Bone marrow (tissue), 2 donors: Measurements from ENCODE around the gene FGF12.

Experiments used
- DNase-seq, 2 donors: peaks; one replicate each; lab custom pipeline; 2025; lab: John Stamatoyannopoulos, UW

Gene FGF12

DNA sequence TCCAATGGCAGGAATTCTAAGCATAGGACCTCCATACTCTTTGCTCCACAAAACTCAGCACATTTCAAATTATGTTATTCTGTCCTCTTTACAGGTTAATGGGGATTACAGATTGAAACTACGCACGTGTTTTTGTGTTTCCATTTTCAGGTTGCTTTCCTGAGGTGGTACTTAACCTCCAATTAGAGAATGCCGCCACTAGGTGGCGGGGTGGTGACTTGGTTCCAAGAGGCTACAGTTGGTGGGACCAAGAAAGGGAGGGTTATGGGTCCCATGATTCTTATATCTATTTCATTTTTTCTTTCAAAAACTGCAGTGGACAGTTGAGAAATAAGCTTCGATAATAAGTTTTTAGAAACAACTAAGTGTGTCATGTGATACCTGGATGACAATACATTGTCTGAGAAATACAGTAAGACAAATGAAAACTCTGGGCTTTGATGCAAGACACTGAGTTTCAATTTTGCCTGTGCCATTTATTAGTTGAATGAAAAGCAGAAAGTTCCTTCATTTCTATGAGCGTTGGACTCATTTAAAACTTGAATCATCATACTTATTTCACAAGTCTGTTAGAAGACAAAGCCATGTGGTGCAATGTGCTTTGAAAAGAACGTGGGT, 539.0 kb downstream of the FGF12 start:
- DNase-seq, result peak in 1 of 2 donors; percentile 7

DNA sequence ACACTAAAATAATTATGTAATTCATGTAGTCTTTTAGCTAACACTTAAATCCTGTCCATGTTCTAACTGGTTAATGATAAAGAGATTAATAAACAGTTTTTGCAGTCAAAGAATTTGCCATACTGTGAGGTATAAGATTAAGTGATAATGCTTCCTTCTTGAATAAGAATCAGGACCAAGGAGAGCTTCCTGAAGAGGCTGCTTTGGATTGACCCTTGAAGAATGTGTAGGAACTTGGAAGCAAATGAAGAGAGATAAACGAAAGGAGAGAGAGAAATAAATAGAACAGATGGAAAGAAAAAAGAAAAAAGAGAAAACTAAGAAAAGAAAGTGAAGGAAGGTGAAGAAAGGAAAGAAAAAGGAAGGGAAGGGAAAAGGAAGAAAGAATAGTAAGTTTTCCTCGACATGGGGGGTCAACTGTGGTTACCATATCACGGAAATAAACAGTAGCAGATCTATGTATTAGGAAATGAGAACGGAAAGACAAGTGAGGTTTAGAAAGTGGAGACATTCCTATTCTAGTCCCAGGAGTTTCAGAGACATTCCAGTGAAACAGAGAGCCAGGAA, 539.8 kb downstream of the FGF12 start:
- DNase-seq, result no peak

DNA sequence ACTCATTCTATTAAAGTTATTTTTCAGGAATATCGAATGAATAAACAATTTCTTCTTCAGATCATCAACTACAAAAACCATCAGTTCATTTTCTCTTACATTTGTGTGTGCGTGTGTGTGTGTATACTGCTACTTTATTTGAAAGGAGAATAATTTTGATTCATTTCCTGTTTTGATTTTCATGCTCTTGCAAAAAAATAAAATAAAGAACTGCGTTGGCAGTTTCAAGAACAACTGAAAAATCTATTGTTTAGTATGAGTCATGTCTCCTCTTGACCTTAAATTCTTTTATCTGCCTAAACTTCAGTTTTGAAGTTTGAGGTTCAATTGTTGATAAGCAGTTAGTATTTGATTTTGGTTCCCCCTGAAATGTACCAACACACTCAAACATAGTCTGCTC, 540.8 kb downstream of the FGF12 start:
- no peak for DNase-seq

DNA sequence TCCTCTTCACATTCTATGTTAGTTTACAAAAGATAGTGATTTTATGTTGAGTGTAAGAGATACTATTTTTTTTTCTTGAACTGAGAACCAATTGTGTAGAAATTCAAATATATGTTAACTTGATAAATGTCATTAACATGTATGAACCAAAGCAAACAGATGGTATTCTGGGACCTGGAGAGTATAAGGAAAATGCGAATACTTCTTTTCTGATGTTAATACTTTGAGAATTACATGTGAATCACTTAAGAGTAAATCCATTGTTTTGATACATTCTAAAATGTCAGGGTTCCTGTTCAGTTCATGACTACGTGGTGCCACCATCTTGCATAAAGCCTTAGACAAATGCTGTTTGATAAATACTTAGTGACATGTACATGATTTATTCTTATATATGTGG, 541.3 kb downstream of the FGF12 start:
- no peak for DNase-seq

DNA sequence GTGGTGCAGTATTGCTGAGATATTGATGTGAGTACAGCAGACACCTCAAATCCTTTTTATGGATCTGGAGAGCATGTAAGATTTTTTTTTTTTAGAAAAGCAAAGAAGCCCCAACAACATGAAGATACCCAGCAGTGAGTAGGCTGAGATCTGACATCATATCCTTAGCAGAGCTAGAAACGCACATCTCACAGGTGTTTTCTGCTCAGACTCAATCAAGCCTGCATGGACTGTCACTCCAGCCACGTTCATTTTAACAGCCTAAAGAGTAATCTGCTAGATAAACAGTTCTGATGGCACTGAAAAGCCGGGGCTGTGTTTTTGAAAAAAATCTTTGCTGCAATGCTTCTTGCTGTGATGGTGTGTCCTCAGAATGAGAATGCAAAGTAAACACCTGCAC, 544.2 kb downstream of the FGF12 start:
- no peak for DNase-seq

DNA sequence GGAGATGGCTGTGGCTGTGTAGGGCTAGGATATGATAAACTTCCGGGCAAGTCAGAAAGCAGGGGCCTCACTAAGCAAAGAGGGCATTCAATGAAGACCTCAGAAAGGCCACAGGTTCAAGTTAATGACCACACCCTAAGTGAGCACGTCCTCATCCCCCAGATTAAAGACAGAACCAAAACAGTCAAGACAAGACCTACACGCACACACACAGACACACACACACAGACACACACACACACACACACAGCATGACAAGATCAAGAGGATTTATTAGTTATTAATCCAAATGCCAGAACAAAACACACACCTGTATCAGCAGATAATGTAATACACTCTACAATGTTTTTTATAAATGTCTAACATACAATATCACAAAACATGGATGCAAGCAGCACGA, 546.2 kb downstream of the FGF12 start:
- DNase-seq, result no peak

DNA sequence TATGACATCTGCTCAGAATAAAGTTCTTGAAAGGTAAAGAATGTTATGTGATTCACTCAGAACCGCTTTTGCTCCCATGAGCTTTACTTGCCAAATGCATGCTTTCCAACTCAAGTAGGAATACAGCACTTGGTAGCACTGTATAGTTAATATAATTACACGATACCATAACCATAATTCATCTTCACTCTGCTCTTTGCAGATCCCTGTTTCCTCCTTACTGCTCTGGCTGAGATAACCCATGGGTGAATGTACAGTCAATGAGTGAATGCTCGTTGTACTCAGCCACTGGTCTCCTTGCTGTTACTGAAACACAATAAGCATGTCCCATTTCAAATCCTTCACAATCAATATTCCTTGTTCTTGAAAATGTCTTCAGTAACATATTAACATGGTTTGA, 550.0 kb downstream of the FGF12 start:
- no peak for DNase-seq

DNA sequence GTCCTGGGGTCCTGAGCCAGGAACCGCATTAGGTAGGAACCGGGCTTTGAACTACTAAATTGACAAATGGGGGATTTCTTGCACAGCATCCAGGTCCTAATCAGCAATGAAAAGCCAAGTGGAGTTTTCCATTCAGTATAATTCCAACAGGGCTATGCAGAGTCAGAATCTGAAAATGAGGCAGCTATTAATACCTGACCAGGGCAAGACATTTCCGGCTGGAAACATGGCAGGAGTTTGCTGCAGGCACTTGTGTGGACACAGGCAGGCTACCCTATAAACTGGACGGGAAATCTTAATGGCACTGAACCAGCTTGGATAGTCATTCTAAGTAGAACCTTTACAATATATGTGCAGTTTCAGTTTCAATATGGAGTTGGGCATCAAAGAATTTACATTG, 553.1 kb downstream of the FGF12 start:
- no peak for DNase-seq

DNA sequence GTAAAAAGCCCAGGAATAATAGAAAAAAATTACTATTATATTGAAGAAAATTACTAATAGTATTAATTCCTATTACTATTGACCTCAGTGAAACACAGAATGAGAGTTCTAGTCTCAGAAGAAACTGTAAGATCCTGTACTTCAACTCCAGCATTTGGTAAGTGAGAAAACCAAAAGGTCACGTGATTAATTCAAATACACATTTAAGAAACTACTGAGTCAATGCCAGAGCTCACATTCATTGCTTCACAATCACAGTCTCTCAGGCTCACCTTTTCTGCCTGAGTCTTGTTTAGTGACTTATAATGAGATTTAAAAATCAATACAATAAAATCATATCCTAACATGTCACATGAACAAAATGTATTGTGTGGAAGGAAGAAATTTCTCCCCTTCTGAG, 556.1 kb downstream of the FGF12 start:
- DNase-seq, result no peak

DNA sequence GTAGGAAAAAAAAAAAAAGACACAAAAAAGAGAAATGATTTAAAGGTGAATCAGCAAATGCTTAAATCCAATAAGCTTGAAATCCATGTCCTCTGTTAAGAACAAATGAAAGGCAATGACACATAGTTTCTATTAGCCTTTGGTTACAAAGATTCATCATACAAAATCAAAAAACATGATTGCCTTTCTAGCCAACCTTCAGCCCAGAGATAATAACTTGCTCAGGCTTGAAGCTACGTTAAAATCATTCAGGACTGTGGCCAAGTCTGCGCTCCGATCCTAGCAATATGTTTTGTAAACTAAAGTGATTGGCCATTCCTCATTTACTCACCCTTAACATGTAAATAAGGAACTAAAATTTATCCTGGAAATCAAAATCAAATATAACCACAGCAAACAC, 556.7 kb downstream of the FGF12 start:
- DNase-seq, result no peak

DNA sequence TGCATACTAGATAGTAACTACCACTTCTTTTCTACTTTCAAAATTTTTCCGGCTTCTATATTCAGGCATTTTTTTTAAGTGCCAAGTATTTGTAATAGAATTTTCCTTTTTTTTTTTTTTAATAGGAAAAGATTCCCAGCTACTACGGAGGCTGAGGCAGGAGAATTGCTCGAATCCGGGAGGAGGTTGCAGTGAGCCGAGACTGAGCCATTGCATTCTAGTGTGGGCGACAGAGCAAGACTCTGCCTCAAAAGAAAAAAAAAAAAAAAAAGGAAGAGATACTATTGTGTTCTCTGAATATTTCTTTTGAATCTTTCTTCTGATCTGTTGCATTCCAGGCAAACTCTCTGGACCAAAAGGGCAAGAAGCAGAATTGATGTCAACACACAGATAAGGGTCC, 557.3 kb downstream of the FGF12 start:
- DNase-seq, result no peak

DNA sequence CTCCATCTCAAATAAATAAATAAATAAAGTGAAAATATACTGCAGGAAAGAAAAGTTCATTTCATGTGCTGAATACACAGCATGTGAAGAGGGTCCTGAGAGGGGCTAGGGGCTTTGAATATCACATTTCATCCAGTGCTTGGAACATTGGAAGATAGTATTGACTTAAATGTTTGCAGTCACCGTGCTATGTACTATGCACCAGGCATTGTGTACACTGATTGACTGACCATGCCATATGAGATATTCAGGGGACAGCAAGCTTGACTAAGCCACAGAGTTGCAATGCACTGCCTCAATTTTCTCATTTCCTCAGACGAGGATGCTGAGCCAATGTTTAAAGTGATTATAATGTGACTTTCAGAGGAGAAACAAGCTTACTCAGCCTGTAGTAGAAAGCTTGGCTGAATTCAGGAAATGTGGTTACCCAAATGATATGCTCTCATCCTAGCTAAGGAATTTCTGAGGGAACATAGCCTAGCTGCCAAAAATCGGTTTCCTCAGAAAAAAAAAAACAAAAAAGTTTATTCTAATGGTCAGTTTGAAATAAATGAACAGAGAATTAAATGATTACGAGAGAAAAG, 557.9 kb downstream of the FGF12 start:
- DNase-seq, result no peak

DNA sequence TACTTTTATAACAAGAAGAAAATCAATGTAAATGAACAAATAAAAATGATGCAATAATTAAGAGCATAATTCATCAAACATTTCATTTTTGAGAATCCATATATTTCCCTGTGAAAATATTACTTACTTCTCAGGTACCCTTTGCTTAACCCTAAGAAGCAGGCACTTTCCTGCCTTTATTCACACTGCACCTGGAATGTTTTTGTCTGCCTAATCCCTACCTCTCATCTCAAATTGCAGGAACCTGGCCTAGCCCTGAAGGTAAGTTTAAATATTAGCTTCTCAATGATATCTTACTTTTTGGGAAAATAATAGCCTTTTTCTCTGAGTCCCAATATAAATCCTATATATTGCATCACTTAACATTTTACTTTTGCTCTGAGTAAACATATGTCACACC, 559.1 kb downstream of the FGF12 start:
- no peak for DNase-seq

DNA sequence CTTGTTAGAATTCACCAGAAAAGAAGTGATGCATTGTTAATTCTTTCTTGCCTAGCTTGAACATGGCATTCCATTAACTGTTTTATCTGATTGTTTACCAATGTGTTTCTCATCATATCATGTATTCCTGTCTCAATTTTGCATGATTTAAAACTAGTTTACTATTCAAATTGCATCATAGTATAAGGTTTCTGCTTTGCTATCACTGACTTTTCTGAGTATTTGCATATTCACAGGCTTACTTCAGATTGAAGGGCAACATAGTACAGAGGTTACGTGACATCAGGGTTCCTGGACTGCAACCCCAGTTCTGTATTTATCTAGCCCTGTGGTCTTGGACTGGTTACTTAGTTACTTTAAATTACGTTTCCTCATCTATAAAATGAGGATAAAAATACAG, 561.8 kb downstream of the FGF12 start:
- no peak for DNase-seq

DNA sequence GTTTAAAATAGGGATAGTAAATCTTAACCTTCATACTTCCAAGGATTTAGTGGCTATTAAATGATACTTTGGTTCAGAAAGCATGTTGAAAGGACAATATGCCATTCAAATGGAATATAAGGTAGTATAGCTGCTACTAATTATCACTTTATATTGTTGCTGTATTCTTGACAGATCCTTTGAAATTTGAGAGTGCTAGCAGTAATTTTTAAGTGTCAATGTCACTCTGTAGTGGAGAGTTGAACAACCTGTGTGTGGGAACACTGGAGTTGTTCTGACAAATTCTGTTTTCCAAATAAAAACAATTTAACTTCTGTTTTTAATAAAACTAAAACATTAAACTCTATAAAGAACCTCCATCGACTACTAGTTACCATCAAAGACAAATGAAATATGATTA, 565.7 kb downstream of the FGF12 start:
- no peak for DNase-seq

DNA sequence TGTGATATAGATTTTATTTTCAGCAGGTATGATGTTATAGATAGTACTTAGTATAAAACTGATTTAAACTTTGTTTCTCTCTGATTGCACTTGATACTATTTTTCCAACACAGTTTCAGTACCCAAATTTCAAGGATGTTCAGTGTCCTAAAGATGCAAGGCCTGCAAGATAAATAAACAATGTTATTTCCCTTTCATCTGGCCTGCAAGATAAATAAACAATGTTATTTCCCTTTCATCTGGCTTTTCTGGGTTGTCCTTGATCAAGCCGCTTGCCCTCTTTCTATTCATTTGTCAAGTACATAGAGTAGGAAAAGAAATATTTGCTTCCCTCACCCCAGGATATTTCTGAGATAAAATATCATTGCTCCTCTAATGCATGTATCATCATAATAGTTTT, 571.0 kb downstream of the FGF12 start:
- DNase-seq, result no peak

DNA sequence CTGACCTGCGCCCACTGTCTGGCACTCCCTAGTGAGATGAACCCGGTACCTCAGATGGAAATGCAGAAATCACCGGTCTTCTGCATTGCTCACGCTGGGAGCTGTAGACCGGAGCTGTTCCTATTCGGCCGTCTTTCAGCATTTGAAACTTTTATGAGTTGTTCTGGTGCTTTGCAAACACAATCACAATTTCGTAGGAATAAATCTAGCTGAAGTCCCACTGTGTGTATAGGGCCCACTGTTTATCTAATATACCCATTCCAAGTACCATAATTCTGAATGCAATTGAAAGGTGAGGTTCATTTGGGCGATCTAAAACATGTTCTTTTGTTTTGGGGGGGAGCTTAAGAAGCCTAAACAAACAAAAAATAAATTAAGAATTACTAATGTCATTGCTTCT, 572.1 kb downstream of the FGF12 start:
- no peak for DNase-seq

DNA sequence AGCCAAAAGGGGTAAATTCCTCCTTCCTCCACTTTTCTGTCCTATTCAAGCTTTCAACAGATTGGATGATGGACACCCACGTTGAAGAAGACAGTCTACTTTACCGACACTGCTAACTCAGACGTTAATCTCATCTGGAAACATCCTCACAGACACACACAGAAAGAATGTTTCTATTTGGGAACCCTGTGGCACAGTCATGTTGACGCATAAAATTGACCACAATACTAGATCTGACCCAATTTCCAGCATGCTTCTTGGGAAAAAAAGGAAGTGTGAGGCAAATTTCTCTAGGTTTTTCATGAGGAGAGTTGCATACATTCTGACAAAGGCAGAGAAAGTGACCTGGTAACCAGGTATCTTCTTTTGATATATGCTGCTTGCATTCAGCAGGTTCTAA, 594.1 kb downstream of the FGF12 start:
- DNase-seq, result no peak

DNA sequence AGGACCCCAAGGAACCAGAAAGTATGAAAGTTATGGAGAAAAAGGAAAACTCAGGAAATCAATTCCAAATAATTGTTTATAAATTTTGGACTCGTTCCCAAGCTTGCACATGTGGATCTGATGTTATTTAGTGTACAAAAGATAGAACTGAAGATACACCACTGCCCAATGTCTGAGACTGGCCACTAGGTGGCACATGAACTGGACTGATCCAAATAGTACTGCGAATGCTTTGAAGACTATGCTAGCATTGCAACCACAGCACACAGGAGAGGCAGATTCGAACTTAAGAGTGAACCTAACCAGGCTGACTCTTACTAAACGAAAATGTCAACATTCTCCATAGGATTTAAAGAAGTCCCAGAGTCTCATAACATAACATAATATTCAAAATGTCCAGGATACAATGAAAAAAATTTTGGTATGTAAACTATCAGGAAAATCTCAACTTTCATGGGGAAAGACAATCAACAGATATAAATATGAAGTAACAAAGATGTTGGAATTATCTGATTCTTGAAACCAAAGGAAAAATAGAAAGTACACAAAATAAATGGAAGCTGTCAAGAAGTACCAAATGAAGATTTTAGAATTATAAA, 596.7 kb downstream of the FGF12 start:
- DNase-seq, result no peak

DNA sequence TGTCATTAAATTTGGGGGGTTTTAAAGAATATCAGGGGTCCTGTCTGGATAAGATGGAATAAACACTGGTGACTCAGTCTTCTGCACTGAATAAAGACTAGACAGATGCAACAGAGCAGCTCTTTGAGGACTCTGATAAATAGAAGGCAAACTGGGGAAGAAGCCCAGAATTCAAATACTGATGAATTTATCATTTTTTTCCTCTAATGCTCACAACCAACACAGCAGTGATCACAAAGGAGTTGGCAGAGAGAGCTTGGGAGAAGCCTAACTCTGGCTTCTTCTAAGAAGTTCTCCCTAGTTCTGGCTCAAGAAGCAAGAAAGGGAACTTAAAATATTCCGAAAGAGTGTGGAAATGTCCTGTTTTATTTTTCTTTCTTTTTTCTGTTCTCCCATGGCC, 597.8 kb downstream of the FGF12 start:
- DNase-seq, result no peak

DNA sequence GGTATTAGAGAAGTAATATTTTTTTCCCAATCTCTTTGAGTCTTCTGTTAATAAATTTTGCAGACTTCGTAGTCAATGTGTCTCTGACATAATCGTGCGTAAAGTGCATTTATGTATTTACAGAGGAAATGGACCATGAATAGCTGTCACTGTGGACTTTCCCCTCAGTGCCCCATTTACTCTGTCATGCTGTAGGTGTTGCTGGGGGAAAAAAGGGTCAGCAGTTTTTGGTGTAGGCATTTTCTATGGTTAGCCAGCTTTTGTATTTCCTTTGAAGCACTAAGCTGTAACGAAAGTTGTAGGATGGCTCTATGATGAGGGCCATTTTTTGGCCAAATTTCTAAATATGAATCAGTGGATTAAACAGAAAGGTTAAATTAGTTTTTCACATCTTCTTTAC, 598.4 kb downstream of the FGF12 start:
- no peak for DNase-seq

DNA sequence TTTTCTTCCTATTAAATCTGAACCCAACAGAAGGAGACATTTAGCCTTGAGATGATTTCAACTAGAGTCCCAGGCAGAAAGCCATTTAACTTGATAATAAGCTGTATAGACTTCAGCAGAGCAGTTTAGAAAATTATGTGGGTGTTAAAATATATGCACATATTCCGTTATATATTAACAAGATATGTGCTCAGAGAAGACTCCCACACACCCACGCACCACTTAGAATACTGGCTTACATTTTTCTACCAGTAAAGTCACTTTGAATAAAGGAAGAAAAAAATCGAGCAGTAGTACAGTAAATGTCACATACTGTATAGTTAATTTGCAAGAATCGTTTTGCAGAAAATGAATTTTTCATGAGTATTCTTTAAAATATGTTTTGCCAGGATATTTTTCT, 599.3 kb downstream of the FGF12 start:
- DNase-seq, result no peak

DNA sequence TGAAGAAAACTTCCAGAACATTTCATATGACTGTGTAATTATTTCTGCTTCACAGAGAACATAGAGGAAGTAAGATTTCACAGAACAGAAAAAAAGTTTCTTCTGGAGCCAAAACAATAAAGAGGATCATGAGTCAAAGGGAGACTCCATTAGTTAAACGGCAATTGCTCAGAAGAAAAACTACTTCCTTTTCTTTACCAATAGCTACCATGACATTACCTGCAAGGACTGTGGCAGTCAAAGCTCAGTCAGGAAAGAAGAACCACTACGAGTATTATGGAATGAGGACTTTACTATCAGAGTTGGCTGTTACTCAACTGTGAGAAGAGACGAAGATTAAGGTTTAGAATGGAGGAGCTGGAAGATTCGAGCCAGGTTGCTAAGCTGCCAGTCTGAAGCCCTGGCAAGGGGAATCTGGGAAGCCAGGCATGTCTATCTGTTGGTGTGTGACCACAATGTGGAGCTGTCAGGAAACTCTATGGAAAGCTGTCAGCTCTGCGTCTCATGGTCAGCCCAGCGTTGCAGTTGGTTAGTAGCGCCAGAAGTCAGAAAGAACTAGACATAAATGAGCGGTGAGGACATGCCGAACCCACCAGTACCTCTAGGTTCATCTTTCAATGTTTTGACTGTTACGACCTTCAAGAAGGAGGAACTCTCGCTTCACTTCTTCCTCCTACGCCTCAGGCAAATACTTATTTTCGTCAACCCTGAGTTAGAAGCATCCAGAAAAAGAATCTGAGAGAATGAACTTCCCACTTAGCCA, 604.3 kb downstream of the FGF12 start:
- DNase-seq, result no peak
